ENCODE results near the gene PSTPIP1. TPM values are rescaled to one million over a fixed set of nuclear protein-coding genes. Genes with fewer than 3 reads are reported as not detected.

The PSTPIP1 gene
- total and polyA plus RNA-seq, 7 donors: 0.97 to 2.2 (median 1.3) TPM

DNA sequence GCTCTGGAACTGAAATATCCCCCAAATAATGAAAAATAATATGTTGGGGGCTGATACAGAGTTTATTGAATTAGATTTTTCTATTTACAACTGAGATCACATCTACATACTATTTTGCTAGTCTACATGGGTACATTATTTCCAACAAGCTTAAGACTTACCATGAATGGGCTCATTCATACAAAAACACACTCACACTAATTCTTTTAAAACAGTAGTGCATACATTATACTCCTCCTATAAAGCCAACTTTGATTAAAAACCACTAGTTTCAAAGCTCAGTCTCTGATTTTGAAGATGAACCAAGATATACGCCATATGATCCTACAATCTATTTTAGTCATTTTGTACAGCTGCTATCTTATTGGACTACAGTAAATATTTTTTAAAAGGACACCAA lies 51.1 kb downstream of the PSTPIP1 start:
- Histone ChIP-seq H3K9me3 (no peaks in the 10 kb centered on the region), H3K4me1 (peaks cover 27% of the 10 kb centered on the region), H3K4me3 (no peak overlapping the region), H3K36me3 (ENCODE audit: insufficient read depth in 1 of 2, low read depth in 1 of 2) (peaks cover 2 to 93% of the 10 kb centered on the region in 2 donors), H3K27me3 (ENCODE audit: insufficient read depth in 3 of 3, low read length in 2 of 3) (no peaks in the 10 kb centered on the region), H3K27ac (no peak overlapping the region)
- no peak for ATAC-seq
- TF ChIP-seq, protein P1, sequence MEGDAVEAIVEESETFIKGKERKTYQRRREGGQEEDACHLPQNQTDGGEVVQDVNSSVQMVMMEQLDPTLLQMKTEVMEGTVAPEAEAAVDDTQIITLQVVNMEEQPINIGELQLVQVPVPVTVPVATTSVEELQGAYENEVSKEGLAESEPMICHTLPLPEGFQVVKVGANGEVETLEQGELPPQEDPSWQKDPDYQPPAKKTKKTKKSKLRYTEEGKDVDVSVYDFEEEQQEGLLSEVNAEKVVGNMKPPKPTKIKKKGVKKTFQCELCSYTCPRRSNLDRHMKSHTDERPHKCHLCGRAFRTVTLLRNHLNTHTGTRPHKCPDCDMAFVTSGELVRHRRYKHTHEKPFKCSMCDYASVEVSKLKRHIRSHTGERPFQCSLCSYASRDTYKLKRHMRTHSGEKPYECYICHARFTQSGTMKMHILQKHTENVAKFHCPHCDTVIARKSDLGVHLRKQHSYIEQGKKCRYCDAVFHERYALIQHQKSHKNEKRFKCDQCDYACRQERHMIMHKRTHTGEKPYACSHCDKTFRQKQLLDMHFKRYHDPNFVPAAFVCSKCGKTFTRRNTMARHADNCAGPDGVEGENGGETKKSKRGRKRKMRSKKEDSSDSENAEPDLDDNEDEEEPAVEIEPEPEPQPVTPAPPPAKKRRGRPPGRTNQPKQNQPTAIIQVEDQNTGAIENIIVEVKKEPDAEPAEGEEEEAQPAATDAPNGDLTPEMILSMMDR (IDR thresholded peaks at IDR 0.05): no peak
- no peak for DNase-seq
- 40 to 88% (median 61%) methylated on average over 1 of the region's 1 CpG for WGBS, 3 donors
- intact Hi-C loops (cut with DNase I): loop anchor here in 1 of 2 donors (2.0 to 5.0 kb wide), 2 partner anchors 15 to 36 kb away; no protein-coding TSS in a partner anchor

DNA sequence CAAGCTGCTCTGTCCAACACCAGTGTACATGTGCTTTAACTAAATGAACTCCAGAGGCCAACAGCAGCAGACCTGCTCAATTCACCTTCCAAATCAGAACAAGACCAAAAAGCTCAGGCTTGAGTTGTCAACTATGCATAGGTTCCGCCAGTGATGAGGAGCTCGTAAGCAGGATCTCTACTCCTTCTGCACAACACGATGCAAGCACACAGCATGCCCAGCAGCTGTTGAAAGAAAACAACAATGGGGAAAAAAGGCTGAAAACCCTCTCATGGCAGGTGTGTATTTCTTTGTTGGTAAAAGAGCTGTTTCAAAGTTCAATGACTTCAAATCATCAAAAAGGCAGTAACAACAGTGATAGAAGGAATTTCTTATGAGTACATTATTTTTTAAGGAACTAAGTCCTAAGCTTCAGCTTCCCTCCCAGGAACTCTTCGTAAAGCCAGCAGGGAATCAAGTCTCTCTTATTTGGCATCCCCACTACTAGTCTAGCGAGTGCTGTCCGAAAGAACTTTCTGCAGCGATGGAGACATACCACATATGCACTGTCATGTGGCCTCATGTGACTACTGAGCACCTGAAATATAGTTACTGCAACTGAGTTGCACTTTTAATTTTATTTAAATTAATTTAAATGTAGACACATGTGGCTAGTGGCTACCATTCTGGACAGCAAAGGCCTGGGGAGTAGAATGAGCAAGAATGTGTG lies 51.9 kb downstream of the PSTPIP1 start:
- 62 to 84% (median 71%) methylated on average over 7 of the region's 7 CpGs for WGBS, 3 donors
- DNase-seq (no peak), ATAC-seq (peak in 2 of 4 donors; percentile 64 to 76)
- Histone ChIP-seq H3K27ac (peak overlapping the region; percentile 32), H3K27me3 (ENCODE audit: insufficient read depth in 3 of 3, low read length in 2 of 3) (no peaks in the 10 kb centered on the region), H3K4me3 (no peak overlapping the region), H3K4me1 (peaks cover 27% of the 10 kb centered on the region), H3K36me3 (ENCODE audit: insufficient read depth in 1 of 2, low read depth in 1 of 2) (peaks cover 2 to 98% of the 10 kb centered on the region in 2 donors), H3K9me3 (no peaks in the 10 kb centered on the region)
- TF ChIP-seq, protein P1 (IDR thresholded peaks at IDR 0.05): no peak
- intact Hi-C loops (cut with DNase I): loop anchor here in 1 of 2 donors (5.0 kb wide), 1 partner anchor 35 kb away; no protein-coding TSS in a partner anchor

DNA sequence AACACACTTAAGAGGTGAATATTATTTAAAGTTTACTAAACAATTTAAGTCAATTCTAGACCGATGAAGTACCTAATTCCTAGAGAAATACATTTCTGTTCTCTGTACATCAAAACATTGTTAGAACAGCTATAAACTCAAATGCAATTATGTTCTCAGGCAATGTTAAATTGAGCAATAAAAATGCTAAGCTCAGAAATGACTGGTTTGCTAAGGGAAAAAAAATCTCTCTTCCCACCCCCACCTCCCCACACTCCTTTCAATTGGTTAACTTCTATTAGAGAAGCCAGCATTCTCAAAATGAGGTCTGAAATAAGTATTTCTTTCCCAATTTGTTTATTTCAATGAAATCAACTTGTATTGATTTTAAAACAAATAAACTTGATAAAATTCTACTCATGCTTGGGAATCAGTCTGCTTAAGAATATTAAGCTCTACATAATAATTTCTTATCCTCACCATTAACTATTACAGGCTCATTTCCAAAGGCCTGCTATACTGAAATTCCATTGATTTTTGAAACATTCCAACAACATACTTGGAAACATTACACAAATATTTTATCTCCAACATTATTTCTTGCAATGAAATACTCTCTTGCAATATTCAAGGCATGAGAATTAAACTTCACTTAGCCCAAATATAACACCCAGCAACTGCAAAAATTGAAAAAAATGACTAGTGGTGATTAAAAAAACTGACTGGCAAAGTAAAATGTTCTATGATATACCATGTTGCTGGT lies 53.4 kb downstream of the PSTPIP1 start:
- Histone ChIP-seq H3K27me3 (ENCODE audit: insufficient read depth in 3 of 3, low read length in 2 of 3) (no peaks in the 10 kb centered on the region), H3K27ac (no peak overlapping the region), H3K36me3 (ENCODE audit: insufficient read depth in 1 of 2, low read depth in 1 of 2) (peaks cover 2 to 95% of the 10 kb centered on the region in 2 donors), H3K4me3 (no peak overlapping the region), H3K4me1 (peaks cover 29% of the 10 kb centered on the region), H3K9me3 (no peaks in the 10 kb centered on the region)
- 95 to 100% (median 96%) methylated on average over 1 of the region's 1 CpG for WGBS, 3 donors
- TF ChIP-seq, protein P1 (IDR thresholded peaks at IDR 0.05): no peak
- DNase-seq: no peak
- no peak for ATAC-seq
- intact Hi-C loops (cut with DNase I): loop anchor here in 1 of 2 donors (5.0 kb wide), 1 partner anchor 34 kb away; no protein-coding TSS in a partner anchor

DNA sequence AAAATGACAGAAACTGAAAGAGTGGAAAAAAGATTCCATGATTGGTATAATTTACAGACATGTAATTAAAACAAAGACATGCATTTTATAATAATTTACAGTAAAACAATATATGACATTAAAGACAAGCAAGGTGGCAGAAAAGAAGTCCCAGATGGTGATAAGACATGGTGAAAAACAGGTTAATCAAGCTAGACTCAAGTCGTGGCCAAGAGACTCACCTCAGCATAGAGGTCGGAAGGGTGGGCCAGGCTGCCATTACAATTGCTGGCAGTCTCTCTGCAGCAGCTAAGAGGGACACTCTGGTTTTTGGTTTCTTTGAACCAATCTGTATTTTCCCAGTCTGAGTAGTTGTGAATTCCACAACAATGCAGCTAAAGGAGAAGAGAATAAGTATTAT lies 57.6 kb downstream of the PSTPIP1 start:
- peaks cover 28% of the 10 kb centered on the region for H3K4me1 ChIP-seq
- ATAC-seq (no peak), DNase-seq (no peak)
- H3K4me3 ChIP-seq: no peak overlapping the region
- no peaks in the 10 kb centered on the region for H3K27me3 ChIP-seq (ENCODE audit: insufficient read depth in 3 of 3, low read length in 2 of 3)
- WGBS, 3 donors: 28 to 58% (median 40%) methylated on average over 2 of the region's 2 CpGs
- no peaks in the 10 kb centered on the region for H3K9me3 ChIP-seq
- H3K27ac ChIP-seq: no peak overlapping the region
- H3K36me3 ChIP-seq (ENCODE audit: insufficient read depth in 1 of 2, low read depth in 1 of 2): peaks cover 0 to 65% of the 10 kb centered on the region in 2 donors
- TF ChIP-seq, protein P1 (IDR thresholded peaks at IDR 0.05): no peak
- intact Hi-C loops (cut with DNase I): no loop called here

All from psoas muscle (tissue), 8 donors.